KMS-11 (cell line): ENCODE results near the gene SMIM14.
"Not testable (repeated sequence)": the region's sequence is repeated elsewhere in the genome, so short reads cannot be mapped to it uniquely, and the experiment has no call there.

Experiments
- H2AFZ ChIP-seq: fragments of 200-600 bp; sonication (generic); 2 replicates; pipeline ENCODE4 v1.6.1; 2016; ENCODE audit warnings: antibody characterized with exemption, mixed run types, low read depth
- H3K27ac ChIP-seq: fragments of 200-600 bp; sonication (generic); 2 replicates; pipeline ENCODE4 v1.6.1; 2016; ENCODE audit warnings: mild to moderate bottlenecking, mixed run types
- H3K27me3 ChIP-seq: fragments of 200-600 bp; sonication (generic); 2 replicates; pipeline ENCODE4 v1.6.1; 2017; ENCODE audit warnings: mild to moderate bottlenecking, low read depth, mixed run types, moderate library complexity; ENCODE audit not compliant: insufficient read depth
- H3K36me3 ChIP-seq: fragments of 200-600 bp; sonication (generic); 2 replicates; pipeline ENCODE4 v1.6.1; 2017; ENCODE audit warnings: mild to moderate bottlenecking, mixed run types; ENCODE audit not compliant: insufficient read depth
- H3K4me1 ChIP-seq: fragments of 200-600 bp; sonication (generic); 2 replicates; pipeline ENCODE4 v1.6.1; 2016; ENCODE audit warnings: mild to moderate bottlenecking, low read depth, mixed run types; ENCODE audit not compliant: poor library complexity, severe bottlenecking
- H3K4me2 ChIP-seq: fragments of 200-600 bp; sonication (generic); 2 replicates; pipeline ENCODE4 v1.7.0; 2016; ENCODE audit warnings: mild to moderate bottlenecking, mixed run types
- H3K4me3 ChIP-seq: fragments of 200-600 bp; sonication (generic); IDR thresholded peaks from 2 replicates; pipeline ENCODE4 v1.6.1; 2017; ENCODE audit warnings: low read depth, low read length, mixed read lengths; ENCODE audit not compliant: insufficient read depth
- H3K79me2 ChIP-seq: fragments of 200-600 bp; sonication (generic); 2 replicates; pipeline ENCODE4 v1.6.1; 2016; ENCODE audit warnings: low read depth, mixed run types; ENCODE audit not compliant: insufficient read depth
- H3K9ac ChIP-seq: fragments of 200-600 bp; sonication (generic); 2 replicates; pipeline ENCODE4 v1.6.1; 2016; ENCODE audit warnings: mild to moderate bottlenecking, mixed run types
- H4K20me1 ChIP-seq: fragments of 200-600 bp; sonication (generic); 2 replicates; pipeline ENCODE4 v1.6.1; 2016; ENCODE audit warnings: mild to moderate bottlenecking, mixed run types; ENCODE audit not compliant: insufficient read depth
- TF ChIP-seq, protein P1 (sequence below): fragments of 200-600 bp; sonication (generic); conservative IDR thresholded peaks from 2 replicates; pipeline ENCODE4 v1.6.1; 2017; ENCODE audit warnings: low read depth, mild to moderate bottlenecking, antibody characterized with exemption, low read length, moderate library complexity, mixed read lengths

SMIM14 gene

DNA sequence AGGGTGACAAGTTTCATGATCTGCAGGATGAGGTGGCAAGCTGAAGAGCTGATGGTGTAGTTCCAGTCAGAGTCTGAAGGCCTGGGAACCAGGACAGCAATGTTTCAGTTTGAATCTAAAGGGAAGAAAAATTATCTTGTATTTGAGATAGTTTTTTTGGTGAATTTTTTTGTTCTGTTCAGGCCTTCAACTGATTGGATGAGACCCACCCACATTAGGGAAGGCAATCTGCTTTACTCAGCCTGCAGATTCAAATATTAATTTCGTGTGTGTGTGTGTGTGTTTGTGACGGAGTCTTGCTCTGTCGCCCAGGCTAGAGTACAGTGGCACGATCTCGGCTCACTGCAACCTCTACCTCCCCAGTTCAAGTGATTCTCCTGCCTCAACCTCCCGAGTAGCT is 22.1 kb upstream of the SMIM14 start:
- Histone ChIP-seq H2AFZ (no peak overlapping the region), H3K4me3 (no peak overlapping the region), H4K20me1 (no peaks in the 10 kb centered on the region), H3K4me1 (no peaks in the 10 kb centered on the region), H3K79me2 (no peaks in the 10 kb centered on the region), H3K36me3 (no peaks in the 10 kb centered on the region), H3K4me2 (no peak overlapping the region), H3K9ac (no peak overlapping the region), H3K27me3 (no peaks in the 10 kb centered on the region), H3K27ac (no peak overlapping the region)
- TF ChIP-seq, protein P1, sequence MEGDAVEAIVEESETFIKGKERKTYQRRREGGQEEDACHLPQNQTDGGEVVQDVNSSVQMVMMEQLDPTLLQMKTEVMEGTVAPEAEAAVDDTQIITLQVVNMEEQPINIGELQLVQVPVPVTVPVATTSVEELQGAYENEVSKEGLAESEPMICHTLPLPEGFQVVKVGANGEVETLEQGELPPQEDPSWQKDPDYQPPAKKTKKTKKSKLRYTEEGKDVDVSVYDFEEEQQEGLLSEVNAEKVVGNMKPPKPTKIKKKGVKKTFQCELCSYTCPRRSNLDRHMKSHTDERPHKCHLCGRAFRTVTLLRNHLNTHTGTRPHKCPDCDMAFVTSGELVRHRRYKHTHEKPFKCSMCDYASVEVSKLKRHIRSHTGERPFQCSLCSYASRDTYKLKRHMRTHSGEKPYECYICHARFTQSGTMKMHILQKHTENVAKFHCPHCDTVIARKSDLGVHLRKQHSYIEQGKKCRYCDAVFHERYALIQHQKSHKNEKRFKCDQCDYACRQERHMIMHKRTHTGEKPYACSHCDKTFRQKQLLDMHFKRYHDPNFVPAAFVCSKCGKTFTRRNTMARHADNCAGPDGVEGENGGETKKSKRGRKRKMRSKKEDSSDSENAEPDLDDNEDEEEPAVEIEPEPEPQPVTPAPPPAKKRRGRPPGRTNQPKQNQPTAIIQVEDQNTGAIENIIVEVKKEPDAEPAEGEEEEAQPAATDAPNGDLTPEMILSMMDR: no peak

DNA sequence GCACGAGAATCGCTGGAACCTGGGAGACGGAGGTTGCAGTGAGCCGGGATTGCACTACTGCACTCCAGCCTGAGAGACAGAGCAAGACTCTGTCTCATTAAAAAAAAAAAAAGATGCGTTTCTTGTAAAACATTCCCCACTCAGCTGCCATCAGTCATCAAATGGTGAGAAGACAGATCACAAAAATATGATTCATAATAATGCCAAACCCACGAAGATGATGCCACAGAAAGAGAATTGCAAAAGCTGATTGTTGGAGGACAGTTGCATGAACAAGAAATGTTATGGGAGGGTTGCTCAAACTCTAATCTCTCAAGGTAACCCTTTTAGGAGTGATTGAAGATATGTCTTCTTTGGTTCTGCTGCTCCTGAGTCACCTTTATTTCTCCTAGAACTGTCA is 21.4 kb upstream of the SMIM14 start:
- Histone ChIP-seq H3K27ac (no peak overlapping the region), H3K4me1 (no peaks in the 10 kb centered on the region), H3K9ac (no peak overlapping the region), H3K36me3 (no peaks in the 10 kb centered on the region), H2AFZ (no peak overlapping the region), H4K20me1 (no peaks in the 10 kb centered on the region), H3K79me2 (no peaks in the 10 kb centered on the region), H3K4me2 (no peak overlapping the region), H3K27me3 (no peaks in the 10 kb centered on the region), H3K4me3 (no peak overlapping the region)
- TF ChIP-seq, protein P1: no peak

DNA sequence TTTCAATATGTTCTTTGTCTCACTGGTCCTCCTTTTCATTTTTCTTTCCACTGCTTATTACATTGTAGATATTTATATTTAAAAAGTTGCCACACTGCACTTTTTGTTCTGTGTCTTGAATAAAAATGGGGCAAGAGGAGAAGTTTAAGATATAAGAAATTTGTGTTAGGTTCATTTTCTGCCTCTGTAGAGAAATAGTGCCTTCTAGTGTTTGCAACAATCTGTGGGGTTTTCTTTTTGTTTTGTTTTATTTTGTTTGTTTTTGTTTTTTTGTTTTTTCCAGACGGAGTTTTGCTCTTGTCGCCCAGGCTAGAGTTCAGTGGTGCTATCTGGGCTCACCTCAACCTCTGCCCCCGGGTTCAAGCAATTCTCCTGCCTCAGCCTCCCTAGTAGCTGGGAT is 20.1 kb upstream of the SMIM14 start:
- H3K4me2 ChIP-seq: no peak overlapping the region

DNA sequence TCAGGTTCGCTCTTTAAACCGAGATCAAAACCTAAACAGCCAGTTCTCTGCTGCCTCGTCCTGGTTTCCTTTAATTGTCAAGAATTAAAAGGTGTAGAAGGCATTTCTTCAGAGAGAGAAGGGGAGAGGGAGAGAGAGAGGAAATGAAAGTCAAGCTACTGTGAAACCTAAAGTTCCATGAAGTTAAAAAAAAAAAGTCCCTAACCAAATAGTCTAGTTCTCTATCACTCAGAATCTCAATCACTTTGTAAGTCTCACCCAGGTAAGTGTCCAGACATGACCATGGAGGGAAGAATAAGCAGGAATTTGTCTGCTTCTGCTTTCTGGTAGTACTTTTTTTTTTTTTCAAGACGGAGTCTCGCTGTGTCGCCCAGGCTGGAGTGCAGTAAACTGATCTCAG is 18.8 kb upstream of the SMIM14 start:
- Histone ChIP-seq H2AFZ (no peak overlapping the region), H3K27ac (no peak overlapping the region), H3K4me1 (no peaks in the 10 kb centered on the region), H3K4me3 (no peak overlapping the region), H3K4me2 (no peak overlapping the region), H3K79me2 (no peaks in the 10 kb centered on the region), H3K27me3 (no peaks in the 10 kb centered on the region), H4K20me1 (no peaks in the 10 kb centered on the region), H3K9ac (no peak overlapping the region), H3K36me3 (no peaks in the 10 kb centered on the region)
- TF ChIP-seq, protein P1: no peak

More for the DNA sequence above, 20.1 kb upstream of the SMIM14 start:
- Histone ChIP-seq H3K27ac (no peak overlapping the region), H2AFZ (no peak overlapping the region), H3K9ac (no peak overlapping the region), H4K20me1 (no peaks in the 10 kb centered on the region), H3K4me1 (no peaks in the 10 kb centered on the region), H3K36me3 (no peaks in the 10 kb centered on the region), H3K27me3 (no peaks in the 10 kb centered on the region), H3K4me3 (no peak overlapping the region), H3K79me2 (no peaks in the 10 kb centered on the region)
- TF ChIP-seq, protein P1: no peak

DNA sequence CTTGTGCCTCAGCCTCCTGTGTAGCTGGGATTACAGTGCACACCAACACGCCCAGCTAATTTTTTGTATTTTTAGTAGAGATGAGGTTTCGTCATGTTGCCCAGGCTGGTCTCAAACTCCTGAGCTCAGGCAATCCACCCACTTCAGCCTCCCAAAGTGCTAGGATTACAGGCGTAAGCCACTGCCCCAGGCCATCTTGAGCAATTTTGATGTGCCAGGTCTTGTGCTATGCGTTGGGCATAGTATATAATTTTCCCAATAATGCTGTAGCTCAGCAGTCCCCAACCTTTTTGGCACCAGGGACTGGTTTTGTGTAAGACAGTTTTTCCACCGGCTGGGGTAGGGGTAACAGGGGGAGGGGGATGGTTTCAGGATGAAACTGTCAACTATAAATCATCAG is 18.0 kb upstream of the SMIM14 start:
- H3K4me3 ChIP-seq, H3K9ac ChIP-seq, H3K27me3 ChIP-seq, H3K36me3 ChIP-seq, H3K27ac ChIP-seq, H3K79me2 ChIP-seq, H3K4me1 ChIP-seq, H4K20me1 ChIP-seq, H2AFZ ChIP-seq, H3K4me2 ChIP-seq: not testable (repeated sequence)
